RWPE2 (cell line): ENCODE results near the gene HK1.

ENCODE experiments used
- ATAC-seq: fragments of 200-7000 bp; cut with Tn5 transposase; 3 replicates; pipeline ENCODE4 v1.9.1; 2021; ENCODE audit warnings: low read depth
- DNase-seq: peaks from one replicate; pipeline ENCODE4 v3.0.0-alpha.2; 2020; ENCODE audit warnings: low spot score
- H3K27ac ChIP-seq: fragments of 450-650 bp; 2 replicates; pipeline ENCODE4 v1.5.1; 2017; ENCODE audit warnings: mild to moderate bottlenecking; ENCODE audit not compliant: poor library complexity, severe bottlenecking
- H3K27me3 ChIP-seq: fragments of 250-450 bp; sonication (Bioruptor Pico); 2 replicates; pipeline ENCODE4 v1.5.1; 2021; ENCODE audit warnings: mild to moderate bottlenecking, moderate library complexity; ENCODE audit not compliant: insufficient read depth, poor library complexity, severe bottlenecking
- H3K36me3 ChIP-seq: fragments of 250-450 bp; sonication (Bioruptor Pico); 2 replicates; pipeline ENCODE4 v1.5.1; 2020; ENCODE audit warnings: low read depth, mild to moderate bottlenecking, moderate library complexity
- H3K4me1 ChIP-seq: fragments of 250-450 bp; sonication (Bioruptor Pico); 2 replicates; pipeline ENCODE4 v1.5.1; 2021; ENCODE audit warnings: mild to moderate bottlenecking, moderate library complexity; ENCODE audit not compliant: insufficient read depth, poor library complexity, severe bottlenecking
- H3K4me3 ChIP-seq: fragments of 250-450 bp; sonication (Bioruptor Pico); 2 replicates; pipeline ENCODE4 v1.5.1; 2021; ENCODE audit warnings: mild to moderate bottlenecking, moderate library complexity; ENCODE audit not compliant: severe bottlenecking
- H3K9me3 ChIP-seq: fragments of 250-450 bp; sonication (Bioruptor Pico); 2 replicates; pipeline ENCODE4 v1.5.1; 2021; ENCODE audit warnings: mild to moderate bottlenecking, moderate library complexity; ENCODE audit not compliant: severe bottlenecking
- TF ChIP-seq, protein P1 (sequence below): fragments of 450-650 bp; IDR thresholded peaks from one replicate; pipeline ENCODE4 v1.5.1; 2017; ENCODE audit warnings: mild to moderate bottlenecking, moderate library complexity; ENCODE audit not compliant: poor library complexity, severe bottlenecking

HK1 gene

GRCh38 chr10:69391158-69391557, 112.9 kb downstream of the HK1 start:
- H3K4me3 ChIP-seq, result no peak overlapping the region
- H3K27ac ChIP-seq, result no peak overlapping the region
- peaks cover 99% of the 10 kb centered on the region for H3K36me3 ChIP-seq
- H3K27me3 ChIP-seq, result no peaks in the 10 kb centered on the region
- no peaks in the 10 kb centered on the region for H3K9me3 ChIP-seq
- ATAC-seq (no peak), DNase-seq (no peak)
- H3K4me1 ChIP-seq, result peaks cover 5% of the 10 kb centered on the region
- TF ChIP-seq, protein P1, sequence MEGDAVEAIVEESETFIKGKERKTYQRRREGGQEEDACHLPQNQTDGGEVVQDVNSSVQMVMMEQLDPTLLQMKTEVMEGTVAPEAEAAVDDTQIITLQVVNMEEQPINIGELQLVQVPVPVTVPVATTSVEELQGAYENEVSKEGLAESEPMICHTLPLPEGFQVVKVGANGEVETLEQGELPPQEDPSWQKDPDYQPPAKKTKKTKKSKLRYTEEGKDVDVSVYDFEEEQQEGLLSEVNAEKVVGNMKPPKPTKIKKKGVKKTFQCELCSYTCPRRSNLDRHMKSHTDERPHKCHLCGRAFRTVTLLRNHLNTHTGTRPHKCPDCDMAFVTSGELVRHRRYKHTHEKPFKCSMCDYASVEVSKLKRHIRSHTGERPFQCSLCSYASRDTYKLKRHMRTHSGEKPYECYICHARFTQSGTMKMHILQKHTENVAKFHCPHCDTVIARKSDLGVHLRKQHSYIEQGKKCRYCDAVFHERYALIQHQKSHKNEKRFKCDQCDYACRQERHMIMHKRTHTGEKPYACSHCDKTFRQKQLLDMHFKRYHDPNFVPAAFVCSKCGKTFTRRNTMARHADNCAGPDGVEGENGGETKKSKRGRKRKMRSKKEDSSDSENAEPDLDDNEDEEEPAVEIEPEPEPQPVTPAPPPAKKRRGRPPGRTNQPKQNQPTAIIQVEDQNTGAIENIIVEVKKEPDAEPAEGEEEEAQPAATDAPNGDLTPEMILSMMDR, result no peak

DNA sequence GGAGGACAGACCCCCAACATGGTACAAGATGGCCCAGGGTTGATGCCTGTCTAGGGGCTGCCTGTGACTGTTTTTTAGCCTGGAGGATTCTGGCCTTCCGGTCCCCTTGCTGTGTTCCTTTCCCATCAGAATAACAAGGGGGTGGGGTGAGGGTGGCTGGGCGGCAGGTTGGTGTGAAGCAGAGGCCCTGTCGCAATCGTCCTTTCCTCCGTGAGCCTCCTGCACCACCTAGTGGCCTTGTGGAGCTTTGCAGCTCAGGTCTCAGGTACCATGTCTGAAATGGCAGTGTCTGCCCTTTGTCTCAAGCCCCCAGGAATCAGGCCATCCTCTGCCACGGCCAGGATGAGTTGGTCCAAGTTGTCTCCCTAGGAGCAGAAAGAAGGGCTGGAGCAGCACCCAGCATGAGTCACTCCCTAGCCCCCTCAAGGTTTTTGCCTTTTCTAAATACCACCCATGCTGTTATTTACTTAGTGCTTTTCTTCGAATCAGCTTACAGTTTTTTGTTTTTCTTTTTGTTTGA, 114.2 kb downstream of the HK1 start:
- Histone ChIP-seq H3K27ac (no peak overlapping the region), H3K4me1 (peaks cover 4% of the 10 kb centered on the region), H3K27me3 (no peaks in the 10 kb centered on the region), H3K36me3 (peaks cover 98% of the 10 kb centered on the region), H3K4me3 (no peak overlapping the region), H3K9me3 (no peaks in the 10 kb centered on the region)
- TF ChIP-seq, protein P1, result peak; percentile 95
- ATAC-seq (peak; percentile 77), DNase-seq (peak; percentile 83)

DNA sequence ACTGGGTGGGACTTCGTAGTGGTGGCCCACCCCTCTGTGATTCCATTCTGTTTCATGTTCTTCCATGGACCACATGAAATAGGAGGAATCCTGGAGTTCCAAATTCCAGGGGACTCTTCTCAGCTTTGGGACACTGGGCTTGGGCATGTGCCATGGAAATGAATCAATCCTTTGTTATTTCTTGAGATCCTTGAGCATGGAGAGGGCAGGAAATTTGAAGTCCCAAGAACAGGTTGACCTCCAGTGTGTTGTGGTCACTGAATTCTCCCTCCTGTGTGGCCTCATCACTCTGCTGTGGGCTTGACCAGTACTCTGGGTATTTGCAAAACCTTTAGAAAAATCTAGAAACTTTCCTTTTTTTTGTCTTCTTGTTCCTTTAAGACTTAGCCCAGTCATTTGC, 115.7 kb downstream of the HK1 start:
- Histone ChIP-seq H3K36me3 (peaks cover 98% of the 10 kb centered on the region), H3K4me1 (peaks cover 4% of the 10 kb centered on the region), H3K9me3 (no peaks in the 10 kb centered on the region), H3K27ac (no peak overlapping the region), H3K27me3 (no peaks in the 10 kb centered on the region), H3K4me3 (no peak overlapping the region)
- DNase-seq (no peak), ATAC-seq (no peak)
- TF ChIP-seq, protein P1, result no peak

GRCh38 chr10:69397972-69398371, 119.7 kb downstream of the HK1 start:
- Histone ChIP-seq H3K9me3 (no peaks in the 10 kb centered on the region), H3K27me3 (no peaks in the 10 kb centered on the region), H3K36me3 (peaks cover 84% of the 10 kb centered on the region), H3K4me1 (no peaks in the 10 kb centered on the region), H3K4me3 (no peak overlapping the region), H3K27ac (no peak overlapping the region)
- ATAC-seq (no peak), DNase-seq (no peak)
- TF ChIP-seq, protein P1, result no peak

- ATAC-seq (no peak), DNase-seq (no peak)
- TF ChIP-seq, protein P1, result no peak
- no peak overlapping the region for H3K27ac ChIP-seq
- H3K9me3 ChIP-seq, result no peaks in the 10 kb centered on the region
- no peaks in the 10 kb centered on the region for H3K27me3 ChIP-seq
- H3K36me3 ChIP-seq, result peaks cover 79% of the 10 kb centered on the region
- H3K4me3 ChIP-seq, result no peak overlapping the region
- no peaks in the 10 kb centered on the region for H3K4me1 ChIP-seq
Measured at GRCh38 chr10:69398466-69398865, 120.2 kb downstream of the HK1 start.
